HG03432 (cell line): ENCODE measurements around the gene TTL.
"Not testable (repeated sequence)": the region's sequence is repeated elsewhere in the genome, so short reads cannot be mapped to it uniquely, and the experiment has no call there.

ENCODE experiments used
- ATAC-seq: cut with Tn5 transposase; IDR thresholded peaks from one replicate; pipeline ENCODE4 v1.9.1; 2021; ENCODE audit warnings: mild to moderate bottlenecking, moderate library complexity; ENCODE audit not compliant: unreplicated experiment

The TTL gene

GRCh38 chr2:112474844-112475486 lies 7.0 kb upstream of the TTL start:
- ATAC-seq, result no peak

- ATAC-seq, result no peak
Measured at GRCh38 chr2:112476434-112476833, 5.5 kb upstream of the TTL start.

- no peak for ATAC-seq
Measured at GRCh38 chr2:112480530-112481049, 1.4 kb upstream of the TTL start.

- peak; percentile 75 for ATAC-seq
Measured at GRCh38 chr2:112481050-112481527, 867 bp upstream of the TTL start.

- peak; percentile 2 for ATAC-seq
Measured at GRCh38 chr2:112482309-112483041, 519 bp downstream of the TTL start.

GRCh38 chr2:112483042-112483473 lies 1.1 kb downstream of the TTL start:
- ATAC-seq, result no peak

GRCh38 chr2:112483831-112484230 lies 1.9 kb downstream of the TTL start:
- no peak for ATAC-seq

GRCh38 chr2:112485849-112486248 lies 3.9 kb downstream of the TTL start:
- ATAC-seq, result no peak

- no peak for ATAC-seq
Measured at GRCh38 chr2:112486895-112487294, 4.9 kb downstream of the TTL start.

- no peak for ATAC-seq
Measured at GRCh38 chr2:112487444-112487961, 5.5 kb downstream of the TTL start.

- ATAC-seq, result no peak
Measured at GRCh38 chr2:112488201-112488600, 6.2 kb downstream of the TTL start.

- no peak for ATAC-seq
Measured at GRCh38 chr2:112491946-112492345, 10.0 kb downstream of the TTL start.

- ATAC-seq, result no peak
Measured at GRCh38 chr2:112493048-112493447, 11.1 kb downstream of the TTL start.

- ATAC-seq, result no peak
Measured at GRCh38 chr2:112493858-112494648, 12.1 kb downstream of the TTL start.

GRCh38 chr2:112494828-112495227 lies 12.9 kb downstream of the TTL start:
- ATAC-seq, result no peak

GRCh38 chr2:112495878-112496277 lies 13.9 kb downstream of the TTL start:
- not testable (repeated sequence) for ATAC-seq

- ATAC-seq, result peak; percentile 60
Measured at GRCh38 chr2:112500850-112501484, 19.0 kb downstream of the TTL start.

GRCh38 chr2:112509239-112509998 lies 27.5 kb downstream of the TTL start:
- not testable (repeated sequence) for ATAC-seq

GRCh38 chr2:112516801-112517200 lies 34.8 kb downstream of the TTL start:
- no peak for ATAC-seq

- no peak for ATAC-seq
Measured at GRCh38 chr2:112518807-112519206, 36.9 kb downstream of the TTL start.
